IMR-90 (cell line): ENCODE data around the gene ADAM15. TPM values are rescaled to one million over a fixed set of nuclear protein-coding genes. Genes with fewer than 3 reads are reported as not detected.

Source experiments
- ATAC-seq: fragments of 200-7000 bp; cut with Tn5 transposase; 2 replicates; pipeline ENCODE4 v1.9.1; 2020; ENCODE audit warnings: low read depth, mild to moderate bottlenecking, moderate library complexity
- BruUV-seq: library from RNA; stranded (reverse); fragments of 400-500 nt; replicated peaks from 2 replicates; lab custom pipeline; 2021; lab: Mats Ljungman, UMichigan
- CTCF ChIA-PET: fragments of 300-600 bp; formaldehyde crosslinking; extraction: SDS; loops from one replicate; lab custom pipeline; 2021; ENCODE audit warnings: antibody characterized with exemption; lab: Yijun Ruan, JAX
- POLR2A ChIA-PET: fragments of 300-600 bp; sonication (Branson Sonifier 250); formaldehyde crosslinking; loops from one replicate; lab custom pipeline; 2022; ENCODE audit warnings: antibody characterized with exemption; ENCODE audit not compliant: unreplicated experiment; lab: Charles Lee
- DNase-seq: peaks from one replicate; pipeline ENCODE4 v3.0.0; 2013
- H2AFZ ChIP-seq: replicated peaks from 2 replicates; pipeline ENCODE3; 2013; ENCODE audit warnings: low read length, mild to moderate bottlenecking; ENCODE audit not compliant: poor library complexity
- H2AK5ac ChIP-seq: 2 replicates; pipeline ENCODE4 v1.6.1; 2013; ENCODE audit warnings: low read depth, low read length, inconsistent platforms
- H2AK9ac ChIP-seq: replicated peaks from 2 replicates; pipeline ENCODE3; 2013; ENCODE audit warnings: mild to moderate bottlenecking, low read depth, low read length, moderate library complexity; ENCODE audit not compliant: poor library complexity
- H2BK120ac ChIP-seq: 2 replicates; pipeline ENCODE4 v1.6.1; 2013; ENCODE audit warnings: low read depth, low read length, inconsistent platforms
- H2BK15ac ChIP-seq: 3 replicates; pipeline ENCODE4 v1.6.1; 2013; ENCODE audit warnings: low read depth, low read length, inconsistent platforms
- H2BK20ac ChIP-seq: 2 replicates; pipeline ENCODE4 v1.6.1; 2013; ENCODE audit warnings: low read depth, mild to moderate bottlenecking, inconsistent platforms, low read length, moderate library complexity
- H2BK5ac ChIP-seq: 2 replicates; pipeline ENCODE4 v1.6.1; 2013; ENCODE audit warnings: mild to moderate bottlenecking, low read depth, low read length, inconsistent platforms; ENCODE audit not compliant: poor library complexity, severe bottlenecking
- H3K14ac ChIP-seq: replicated peaks from 2 replicates; pipeline ENCODE4 v1.6.1; 2013; ENCODE audit warnings: low read depth, low read length, inconsistent platforms
- H3K18ac ChIP-seq: 2 replicates; pipeline ENCODE4 v1.6.1; 2013; ENCODE audit warnings: low read depth, low read length, control low read depth
- H3K23ac ChIP-seq: 2 replicates; pipeline ENCODE4 v1.6.1; 2013; ENCODE audit warnings: low read depth, low read length, inconsistent platforms
- H3K27ac ChIP-seq: 2 replicates; pipeline ENCODE4 v1.5.1; 2013; ENCODE audit warnings: mild to moderate bottlenecking, control low read depth, low read length; ENCODE audit not compliant: insufficient read depth
- H3K27me3 ChIP-seq: 2 replicates; pipeline ENCODE4 v1.6.1; 2013; ENCODE audit warnings: low read length; ENCODE audit not compliant: control insufficient read depth, insufficient read depth
- H3K36me3 ChIP-seq: 2 replicates; pipeline ENCODE4 v1.6.1; 2013; ENCODE audit warnings: low read length, mixed read lengths; ENCODE audit not compliant: control insufficient read depth, insufficient read depth
- H3K4ac ChIP-seq: 2 replicates; pipeline ENCODE4 v1.6.1; 2013; ENCODE audit warnings: low read depth, low read length, inconsistent platforms
- H3K4me1 ChIP-seq: 2 replicates; pipeline ENCODE4 v1.6.1; 2013; ENCODE audit warnings: low read length, mixed read lengths; ENCODE audit not compliant: control insufficient read depth, insufficient read depth
- H3K4me2 ChIP-seq: 2 replicates; pipeline ENCODE4 v1.6.1; 2013; ENCODE audit warnings: low read depth, mild to moderate bottlenecking, control low read depth, low read length, moderate library complexity
- H3K4me3 ChIP-seq: 2 replicates; pipeline ENCODE4 v1.5.1; 2013; ENCODE audit warnings: low read depth, mild to moderate bottlenecking, control low read depth, low read length, moderate library complexity; ENCODE audit not compliant: insufficient read depth
- H3K56ac ChIP-seq: 2 replicates; pipeline ENCODE4 v1.6.1; 2013; ENCODE audit warnings: low read length, inconsistent platforms; ENCODE audit not compliant: insufficient read depth; ENCODE audit errors: extremely low read depth
- H3K79me1 ChIP-seq, 2 experiments: 2 replicates each; pipeline ENCODE4 v1.6.1; 2013; ENCODE audit warnings: low read length in 2 of 2, inconsistent platforms in 1 of 2, low read depth in 1 of 2
- H3K9ac ChIP-seq: 2 replicates; pipeline ENCODE4 v1.6.1; 2013; ENCODE audit warnings: low read depth, low read length, control low read depth
- H3K9me1 ChIP-seq: 2 replicates; pipeline ENCODE4 v1.6.1; 2013; ENCODE audit warnings: low read length, inconsistent platforms; ENCODE audit not compliant: insufficient read depth
- H3K9me3 ChIP-seq: 2 replicates; pipeline ENCODE4 v1.6.1; 2013; ENCODE audit warnings: low read length; ENCODE audit not compliant: control insufficient read depth, insufficient read depth
- H4K20me1 ChIP-seq: 2 replicates; pipeline ENCODE4 v1.6.1; 2013; ENCODE audit warnings: low read length, inconsistent platforms; ENCODE audit not compliant: insufficient read depth
- H4K5ac ChIP-seq: 2 replicates; pipeline ENCODE4 v1.6.1; 2013; ENCODE audit warnings: mild to moderate bottlenecking, low read depth, low read length, control low read depth
- H4K8ac ChIP-seq, 2 experiments: 2 replicates each; pipeline ENCODE4 v1.6.1; 2013; ENCODE audit warnings: low read depth in 2 of 2, low read length in 2 of 2, control low read depth in 1 of 2, inconsistent platforms in 1 of 2
- H4K91ac ChIP-seq: 2 replicates; pipeline ENCODE4 v1.6.1; 2013; ENCODE audit warnings: low read depth, low read length, inconsistent platforms; ENCODE audit not compliant: insufficient read depth
- BHLHE40 ChIP-seq: fragments of 150-350 bp; IDR thresholded peaks from 2 replicates; pipeline ENCODE4 v1.6.1; 2016; ENCODE audit warnings: mild to moderate bottlenecking, low read depth, low read length
- CEBPB ChIP-seq: IDR thresholded peaks from 2 replicates; pipeline ENCODE4 v1.6.1; 2012; ENCODE audit warnings: low read depth, low read length, improper control_type of control experiment
- CHD1 ChIP-seq: IDR thresholded peaks from 2 replicates; pipeline ENCODE4 v1.6.1; 2012; ENCODE audit warnings: low read depth, low read length, improper control_type of control experiment
- ELK1 ChIP-seq: fragments of 150-350 bp; IDR thresholded peaks from 2 replicates; pipeline ENCODE4 v1.6.1; 2016; ENCODE audit warnings: low read depth, mild to moderate bottlenecking, low read length, moderate library complexity, borderline replicate concordance
- FOS ChIP-seq: fragments of 150-350 bp; IDR thresholded peaks from 2 replicates; pipeline ENCODE4 v1.6.1; 2016; ENCODE audit warnings: low read depth, low read length
- MAFK ChIP-seq: IDR thresholded peaks from 2 replicates; pipeline ENCODE4 v1.6.1; 2012; ENCODE audit warnings: low read depth, low read length, improper control_type of control experiment
- MAZ ChIP-seq: IDR thresholded peaks from 2 replicates; pipeline ENCODE4 v1.6.1; 2012; ENCODE audit warnings: low read depth, mild to moderate bottlenecking, low read length, improper control_type of control experiment, moderate library complexity, borderline replicate concordance
- MXI1 ChIP-seq: IDR thresholded peaks from 2 replicates; pipeline ENCODE4 v1.6.1; 2012; ENCODE audit warnings: low read depth, mild to moderate bottlenecking, low read length, moderate library complexity, borderline replicate concordance
- NFE2L2 ChIP-seq: fragments of 150-350 bp; IDR thresholded peaks from 2 replicates; pipeline ENCODE4 v1.6.1; 2016; ENCODE audit warnings: low read depth, mild to moderate bottlenecking, low read length
- POLR2A ChIP-seq: IDR thresholded peaks from 2 replicates; pipeline ENCODE4 v1.6.1; 2012; ENCODE audit warnings: mild to moderate bottlenecking, low read depth, low read length
- RAD21 ChIP-seq: IDR thresholded peaks from 2 replicates; pipeline ENCODE4 v1.6.1; 2012; ENCODE audit warnings: low read length, improper control_type of control experiment
- RCOR1 ChIP-seq: IDR thresholded peaks from 2 replicates; pipeline ENCODE4 v1.6.1; 2012; ENCODE audit warnings: mild to moderate bottlenecking, low read length, improper control_type of control experiment; ENCODE audit not compliant: insufficient replicate concordance
- RFX5 ChIP-seq: IDR thresholded peaks from 2 replicates; pipeline ENCODE4 v1.8.0; 2012; ENCODE audit warnings: low read depth, mild to moderate bottlenecking, low read length, moderate library complexity
- SMC3 ChIP-seq: fragments of 150-350 bp; IDR thresholded peaks from 2 replicates; pipeline ENCODE4 v1.6.1; 2016; ENCODE audit warnings: low read depth, mild to moderate bottlenecking, antibody characterized with exemption, low read length, moderate library complexity
- USF2 ChIP-seq: fragments of 150-350 bp; IDR thresholded peaks from 2 replicates; pipeline ENCODE4 v1.6.1; 2017; ENCODE audit warnings: mild to moderate bottlenecking, antibody characterized with exemption, low read length, low read depth
- WGBS, 2 experiments: methylation state at CpG; one replicate each; pipeline versions ENCODE4 v1.1.5 to v1.1.7; 2013; ENCODE audit warnings: missing lambda C conversion rate in 2 of 2; ENCODE audit not compliant: insufficient read length in 1 of 2; ENCODE audit errors: extremely low coverage in 2 of 2; 5-methylcytosine and 5-hydroxymethylcytosine counted together
- dilution Hi-C: fragments of 300-500 bp; cut with HindIII; formaldehyde crosslinking; loops from one replicate; pipeline ENCODE4 v1.14.3; 2018; ENCODE audit warnings: low sequenced_read_pairs; ENCODE audit not compliant: unreplicated experiment
- in situ Hi-C: fragments of 300-500 bp; cut with MboI; formaldehyde crosslinking; loops from 3 replicates; pipeline ENCODE4 v1.14.3; 2019; ENCODE audit warnings: low sequenced_read_pairs, inconsistent platforms, mixed read lengths
- intact Hi-C: fragments of 100-400 bp; cut with micrococcal nuclease; formaldehyde crosslinking; loops from 2 replicates; pipeline ENCODE4 v1.10.0; 2022
- polyA plus RNA-seq, 3 experiments: library from polyadenylated mRNA; depleted of rRNA; stranded (reverse); fragments of >200 nt; gene quantifications; 2 replicates each; pipeline ENCODE4 v1.2.3, GENCODE V29; 2012; ENCODE audit warnings: low replicate concordance in 1 of 3
- total RNA-seq: library from RNA; depleted of rRNA; stranded (reverse); fragments of >200 nt; gene quantifications from 2 replicates; pipeline ENCODE4 v1.2.3, GENCODE V29; 2012
- TF ChIP-seq, protein P1 (sequence below): conservative IDR thresholded peaks from 2 replicates; pipeline ENCODE4 v1.5.1; 2012; ENCODE audit warnings: mild to moderate bottlenecking, low read depth, low read length, improper control_type of control experiment

ADAM15 gene
- total and polyA plus RNA-seq, 2 of the 4 experiments (the other 2 are of a cell fraction) = 25.6 to 52.4 TPM

DNA sequence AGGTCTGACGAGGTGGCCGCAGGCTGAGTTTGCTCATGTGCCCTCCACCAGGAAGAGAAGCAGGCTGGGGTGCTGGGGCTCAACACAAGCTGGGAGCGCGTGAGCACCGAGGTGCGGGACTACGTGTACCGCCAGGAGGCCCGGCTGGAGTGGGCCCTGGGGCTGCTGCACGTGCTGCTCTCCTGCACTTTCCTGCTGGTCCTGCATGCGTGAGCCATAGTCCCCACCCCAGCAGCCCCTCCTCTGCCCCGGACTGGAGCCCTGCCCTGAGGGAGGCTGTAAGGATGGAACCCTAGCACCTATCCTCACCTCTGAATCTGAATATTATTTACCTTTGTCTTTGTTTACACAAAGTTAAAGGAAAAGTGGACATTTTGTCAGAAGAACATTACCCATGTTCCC, 7.8 kb upstream of the ADAM15 start:
- in situ Hi-C loops (no loop called here), intact Hi-C loops (no loop called here)

More for the DNA sequence above, 7.8 kb upstream of the ADAM15 start:
- H3K4me1 ChIP-seq = peaks cover 7% of the 10 kb centered on the region
- no peak overlapping the region for H2AFZ ChIP-seq
- TF ChIP-seq POLR2A = no peak
- no peak for TF ChIP-seq RCOR1
- TF ChIP-seq FOS = no peak
- no peak for TF ChIP-seq RAD21
- TF ChIP-seq NFE2L2 = no peak
- TF ChIP-seq MAFK = no peak
- TF ChIP-seq USF2 = no peak
- TF ChIP-seq CEBPB = no peak
- TF ChIP-seq RFX5 = no peak
- TF ChIP-seq ELK1 = no peak
- TF ChIP-seq MAZ = no peak
- no peak for TF ChIP-seq SMC3
- no peak for TF ChIP-seq CHD1
- TF ChIP-seq MXI1 = no peak
- no peak for TF ChIP-seq BHLHE40
- TF ChIP-seq, protein P1, sequence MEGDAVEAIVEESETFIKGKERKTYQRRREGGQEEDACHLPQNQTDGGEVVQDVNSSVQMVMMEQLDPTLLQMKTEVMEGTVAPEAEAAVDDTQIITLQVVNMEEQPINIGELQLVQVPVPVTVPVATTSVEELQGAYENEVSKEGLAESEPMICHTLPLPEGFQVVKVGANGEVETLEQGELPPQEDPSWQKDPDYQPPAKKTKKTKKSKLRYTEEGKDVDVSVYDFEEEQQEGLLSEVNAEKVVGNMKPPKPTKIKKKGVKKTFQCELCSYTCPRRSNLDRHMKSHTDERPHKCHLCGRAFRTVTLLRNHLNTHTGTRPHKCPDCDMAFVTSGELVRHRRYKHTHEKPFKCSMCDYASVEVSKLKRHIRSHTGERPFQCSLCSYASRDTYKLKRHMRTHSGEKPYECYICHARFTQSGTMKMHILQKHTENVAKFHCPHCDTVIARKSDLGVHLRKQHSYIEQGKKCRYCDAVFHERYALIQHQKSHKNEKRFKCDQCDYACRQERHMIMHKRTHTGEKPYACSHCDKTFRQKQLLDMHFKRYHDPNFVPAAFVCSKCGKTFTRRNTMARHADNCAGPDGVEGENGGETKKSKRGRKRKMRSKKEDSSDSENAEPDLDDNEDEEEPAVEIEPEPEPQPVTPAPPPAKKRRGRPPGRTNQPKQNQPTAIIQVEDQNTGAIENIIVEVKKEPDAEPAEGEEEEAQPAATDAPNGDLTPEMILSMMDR = no peak
- H3K14ac ChIP-seq = no peak overlapping the region
- no peak overlapping the region for H2AK9ac ChIP-seq
- no peak overlapping the region for H3K27ac ChIP-seq
- no peak overlapping the region for H4K8ac ChIP-seq
- H3K36me3 ChIP-seq = no peaks in the 10 kb centered on the region
- H3K4ac ChIP-seq = no peak overlapping the region
- dilution Hi-C loops = no loop called here
- H3K56ac ChIP-seq = no peak overlapping the region
- CTCF ChIA-PET = interaction anchor here (1.4 to 2.4 kb wide), 3 partner anchors 16 to 42 kb away, joined by 7 to 12 read pairs (median 9); no protein-coding TSS in a partner anchor
- DNase-seq (no peak), ATAC-seq (no peak)
- no peak overlapping the region for H2BK120ac ChIP-seq
- no peak overlapping the region for H2BK5ac ChIP-seq
- WGBS, 2 experiments = 60% methylated on average over 2 of the region's 12 CpGs; no CpG with 5 or more reads in 1 of the 2 experiments
- no peak overlapping the region for H2BK20ac ChIP-seq
- no peak overlapping the region for H3K18ac ChIP-seq
- H2BK15ac ChIP-seq = no peak overlapping the region
- no peaks in the 10 kb centered on the region; the same call in 1 of the 2 replicates for H4K20me1 ChIP-seq
- H3K4me2 ChIP-seq = no peak overlapping the region
- BruUV-seq = no TSS peak
- peaks cover 21% of the 10 kb centered on the region for H3K27me3 ChIP-seq
- peaks cover 8% of the 10 kb centered on the region for H3K9me1 ChIP-seq
- H2AK5ac ChIP-seq = no peak overlapping the region
- no peak overlapping the region for H3K23ac ChIP-seq
- no peak overlapping the region for H3K9ac ChIP-seq
- H3K9me3 ChIP-seq = no peaks in the 10 kb centered on the region
- POLR2A ChIA-PET = no interaction called here
- H4K5ac ChIP-seq = no peak overlapping the region
- H3K79me1 ChIP-seq = no peaks in the 10 kb centered on the region
- H4K91ac ChIP-seq = no peak overlapping the region
- no peak overlapping the region for H3K4me3 ChIP-seq
